ENCODE measurements around the gene OCEL1.

Gene OCEL1

DNA sequence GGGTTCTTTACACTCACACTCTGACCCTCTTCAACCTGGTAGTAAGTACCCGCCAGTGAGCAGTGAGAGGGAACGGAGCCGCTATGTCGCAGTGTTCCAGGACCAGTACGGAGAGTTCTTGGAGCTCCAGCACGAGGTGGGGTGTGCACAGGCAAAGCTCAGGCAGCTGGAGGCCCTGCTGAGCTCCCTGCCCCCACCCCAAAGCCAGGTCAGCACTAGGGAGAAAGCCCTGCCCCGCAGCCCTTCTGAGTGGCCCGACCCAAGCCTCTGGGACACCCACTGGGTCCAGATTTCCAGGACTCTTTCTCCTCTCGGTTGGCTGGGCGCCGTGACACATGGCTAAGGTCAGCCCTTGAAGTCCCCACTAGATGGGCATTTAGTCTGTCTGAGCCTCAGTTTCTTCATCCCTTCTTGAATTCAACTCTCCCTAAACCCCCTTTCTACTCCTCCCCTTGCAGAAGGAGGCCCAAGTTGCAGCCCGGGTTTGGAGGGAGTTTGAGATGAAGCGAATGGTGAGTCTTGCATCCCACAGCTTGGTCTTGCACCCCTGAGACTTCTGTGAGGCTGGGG is 1.9 kb downstream of the OCEL1 start:
- CTCF ChIA-PET = interaction anchor here (0.7 kb wide), 1 partner anchor 657 kb away, joined by 3 read pairs; no protein-coding TSS in a partner anchor
- peak overlapping the region; percentile 92 for H3K27ac ChIP-seq

DNA sequence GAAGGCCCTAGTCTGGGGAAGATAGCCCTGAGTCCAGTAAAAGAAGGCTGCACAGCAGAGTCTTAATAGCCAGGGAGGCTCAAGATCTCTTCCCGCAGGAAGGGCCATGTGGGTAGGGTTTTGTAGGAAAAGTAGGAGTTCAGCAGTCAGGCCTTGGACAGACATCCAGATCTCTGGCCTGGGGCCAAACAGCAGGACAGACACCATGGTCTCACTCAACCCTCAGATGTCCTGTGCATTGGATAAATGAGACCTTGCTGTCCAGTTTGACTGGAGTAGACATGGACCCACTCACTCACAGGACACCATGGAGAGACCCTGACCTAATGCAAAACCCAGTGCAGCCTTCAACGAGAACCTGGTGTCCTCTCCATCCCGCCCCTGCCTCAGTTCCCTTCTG is 3.9 kb downstream of the OCEL1 start:
- DNase-seq (ENCODE audit: low spot score) = no peak
- ChIA-PET POLR2A (ENCODE audit: low non-redundant PET) (no interaction called here), CTCF (no interaction called here)
- H3K27ac ChIP-seq = peak overlapping the region; percentile 92
- TF ChIP-seq, protein P1, sequence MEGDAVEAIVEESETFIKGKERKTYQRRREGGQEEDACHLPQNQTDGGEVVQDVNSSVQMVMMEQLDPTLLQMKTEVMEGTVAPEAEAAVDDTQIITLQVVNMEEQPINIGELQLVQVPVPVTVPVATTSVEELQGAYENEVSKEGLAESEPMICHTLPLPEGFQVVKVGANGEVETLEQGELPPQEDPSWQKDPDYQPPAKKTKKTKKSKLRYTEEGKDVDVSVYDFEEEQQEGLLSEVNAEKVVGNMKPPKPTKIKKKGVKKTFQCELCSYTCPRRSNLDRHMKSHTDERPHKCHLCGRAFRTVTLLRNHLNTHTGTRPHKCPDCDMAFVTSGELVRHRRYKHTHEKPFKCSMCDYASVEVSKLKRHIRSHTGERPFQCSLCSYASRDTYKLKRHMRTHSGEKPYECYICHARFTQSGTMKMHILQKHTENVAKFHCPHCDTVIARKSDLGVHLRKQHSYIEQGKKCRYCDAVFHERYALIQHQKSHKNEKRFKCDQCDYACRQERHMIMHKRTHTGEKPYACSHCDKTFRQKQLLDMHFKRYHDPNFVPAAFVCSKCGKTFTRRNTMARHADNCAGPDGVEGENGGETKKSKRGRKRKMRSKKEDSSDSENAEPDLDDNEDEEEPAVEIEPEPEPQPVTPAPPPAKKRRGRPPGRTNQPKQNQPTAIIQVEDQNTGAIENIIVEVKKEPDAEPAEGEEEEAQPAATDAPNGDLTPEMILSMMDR (conservative IDR thresholded peaks at IDR 0.05; ENCODE audit: low read depth) = no peak

More for the DNA sequence above, 1.9 kb downstream of the OCEL1 start:
- POLR2A ChIA-PET (ENCODE audit: low non-redundant PET) = interaction anchor here (0.6 kb wide), 1 partner anchor 52 kb away, joined by 4 read pairs; no protein-coding TSS in a partner anchor
- no peak for DNase-seq (ENCODE audit: low spot score)
- TF ChIP-seq, protein P1 (conservative IDR thresholded peaks at IDR 0.05; ENCODE audit: low read depth) = no peak

- DNase-seq (ENCODE audit: low spot score) = no peak
- CTCF ChIA-PET = interaction anchor here (0.5 kb wide), 1 partner anchor 135 kb away, joined by 3 read pairs; no protein-coding TSS in a partner anchor
- POLR2A ChIA-PET (ENCODE audit: low non-redundant PET) = no interaction called here
- TF ChIP-seq, protein P1 (conservative IDR thresholded peaks at IDR 0.05; ENCODE audit: low read depth) = no peak
- H3K27ac ChIP-seq = peak overlapping the region; percentile 15
These were observed 6.2 kb downstream of the OCEL1 start for GRCh38 chr19:17232258-17232657.

DNA sequence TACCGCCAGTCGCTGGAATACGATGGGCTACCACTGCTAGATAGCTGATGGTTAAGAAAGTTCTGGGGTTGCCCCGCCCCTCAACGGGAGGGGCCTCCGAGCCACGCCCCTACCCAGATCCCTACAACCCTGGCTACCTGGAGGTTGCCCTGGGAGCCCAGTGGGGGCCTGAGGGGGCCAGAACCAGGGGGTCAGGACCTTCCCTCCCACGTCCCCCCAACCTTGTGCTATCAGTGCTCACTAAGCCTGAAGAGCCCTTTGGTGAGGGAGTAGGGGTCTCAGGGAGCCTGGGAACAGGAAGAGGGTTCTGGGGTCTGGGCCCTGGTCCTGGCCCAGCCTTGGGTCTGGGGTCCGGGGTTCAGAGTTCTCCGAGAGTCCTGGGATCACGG is 8.9 kb downstream of the OCEL1 start:
- TF ChIP-seq, protein P1 (conservative IDR thresholded peaks at IDR 0.05; ENCODE audit: low read depth) = no peak
- peak overlapping the region; percentile 94 for H3K27ac ChIP-seq
- POLR2A ChIA-PET (ENCODE audit: low non-redundant PET) = interaction anchor here (1.2 kb wide), 1 partner anchor 9 kb away, joined by 4 read pairs; the partner anchor contains the start of gene OCEL1
- CTCF ChIA-PET = interaction anchor here (1.0 to 2.1 kb wide), 3 partner anchors 8 to 155 kb away, joined by 4 to 12 read pairs (median 4); no protein-coding TSS in a partner anchor
- DNase-seq (ENCODE audit: low spot score) = peak; percentile 77

DNA sequence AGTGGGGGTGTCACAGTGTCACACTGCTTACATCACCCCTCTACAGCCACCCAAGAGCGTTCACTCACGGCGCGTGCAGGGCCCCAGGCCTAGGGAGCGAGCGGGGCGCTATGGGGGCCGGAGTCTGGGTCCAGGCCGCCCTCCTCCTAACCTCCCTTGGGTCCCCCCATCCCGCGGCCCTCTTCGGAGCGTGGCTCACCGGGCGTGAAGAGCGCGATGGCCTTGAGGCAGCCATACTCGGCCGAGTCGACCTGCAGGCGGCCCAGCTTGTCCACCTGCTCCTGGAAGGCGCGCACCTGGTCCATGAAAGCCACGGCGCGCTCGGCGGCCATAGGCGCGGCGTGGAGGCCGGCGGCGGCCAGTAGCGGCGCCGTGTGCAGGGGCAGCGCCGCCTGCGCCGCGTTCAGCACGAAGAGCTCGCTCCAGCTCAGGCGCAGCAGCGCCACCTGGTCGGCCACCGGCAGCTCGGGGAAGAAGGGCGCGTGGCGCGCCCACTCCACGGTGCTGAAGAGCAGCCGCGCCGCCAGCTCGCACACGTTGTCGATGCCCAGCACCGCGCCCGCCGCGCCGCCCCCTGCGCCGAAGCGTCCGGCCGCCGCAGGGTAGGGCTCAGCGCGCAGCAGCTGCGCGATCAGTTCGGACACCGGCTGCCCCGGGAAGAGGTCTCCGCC is 9.4 kb downstream of the OCEL1 start:
- POLR2A ChIA-PET (ENCODE audit: low non-redundant PET) = interaction anchor here (0.9 to 1.2 kb wide), 2 partner anchors 9 kb away, joined by 3 to 4 read pairs; partner anchors contain the start of gene OCEL1
- DNase-seq (ENCODE audit: low spot score) = peak; percentile 34
- TF ChIP-seq, protein P1 (conservative IDR thresholded peaks at IDR 0.05; ENCODE audit: low read depth) = peak; percentile 76
- CTCF ChIA-PET = interaction anchor here (0.6 to 2.1 kb wide), 4 partner anchors 9 to 156 kb away, joined by 4 to 12 read pairs (median 4); partner anchors contain the start of gene BABAM1
- peak overlapping the region; percentile 94 for H3K27ac ChIP-seq

DNA sequence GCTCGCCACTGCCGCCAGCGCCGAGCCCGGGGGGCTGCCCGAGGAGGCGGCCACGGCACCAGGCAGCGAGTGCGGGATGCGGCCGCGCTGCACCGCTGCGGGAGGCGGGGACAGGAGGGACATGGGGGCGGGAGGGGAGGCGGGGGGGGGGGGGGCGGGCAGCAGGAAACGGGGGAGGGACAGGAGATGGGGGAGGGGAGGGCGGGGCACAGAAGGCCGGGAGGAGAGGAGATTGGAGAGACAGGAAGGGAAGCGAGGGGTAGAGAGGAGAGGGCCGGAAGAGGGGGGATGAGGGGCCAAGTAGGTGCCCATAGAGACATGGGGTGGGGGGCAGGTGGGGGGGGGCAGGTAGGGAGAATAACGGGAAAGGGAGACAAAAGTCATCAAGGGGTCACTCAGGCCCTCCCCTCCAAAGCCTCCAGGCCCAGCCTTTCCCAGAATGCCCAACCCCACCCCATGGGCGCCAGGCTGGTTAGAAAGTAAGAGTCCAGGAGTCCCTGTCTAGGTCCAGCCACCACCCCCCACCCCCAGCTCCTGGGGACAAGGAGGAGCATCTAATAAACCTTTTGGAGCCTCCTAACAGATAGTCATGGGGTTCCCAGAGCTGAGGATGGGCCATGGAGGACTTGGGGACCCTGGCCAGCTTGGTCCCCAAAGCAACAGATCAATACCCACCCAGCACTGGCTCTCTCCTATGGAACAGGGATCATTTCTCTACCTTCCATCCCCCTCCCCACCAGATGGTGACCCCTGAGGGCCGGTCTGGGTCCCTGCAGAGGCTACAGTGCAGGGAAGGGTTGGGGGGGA is 10.1 kb downstream of the OCEL1 start:
- DNase-seq (ENCODE audit: low spot score) = peak; percentile 51
- peak overlapping the region; percentile 94 for H3K27ac ChIP-seq
- TF ChIP-seq, protein P1 (conservative IDR thresholded peaks at IDR 0.05; ENCODE audit: low read depth) = no peak
- CTCF ChIA-PET = interaction anchor here (0.6 to 2.1 kb wide), 6 partner anchors 9 to 157 kb away, joined by 4 to 12 read pairs (median 4); partner anchors contain the start of gene BABAM1
- POLR2A ChIA-PET (ENCODE audit: low non-redundant PET) = interaction anchor here (0.9 to 1.2 kb wide), 2 partner anchors 8 to 10 kb away, joined by 3 to 4 read pairs; partner anchors contain the start of gene OCEL1
